Trophoblast cell (in vitro differentiated cells and primary cell): ENCODE measurements around the gene RETREG1.
A peak's percentile ranks its signal among the peaks of the same experiment; 100 is the strongest.
"Not testable (repeated sequence)": the region's sequence is repeated elsewhere in the genome, so short reads cannot be mapped to it uniquely, and the experiment has no call there.

ENCODE experiments used
- DNase-seq, 2 donors: peaks; one replicate each; pipeline ENCODE4 v3.0.0-alpha.2; 2016
- H2AFZ ChIP-seq: 2 replicates; pipeline ENCODE4 v1.6.1; 2013; ENCODE audit warnings: low read length, moderate library complexity, mild to moderate bottlenecking; ENCODE audit not compliant: insufficient read depth, poor library complexity
- H2AK5ac ChIP-seq: 2 replicates; pipeline ENCODE4 v1.6.1; 2013; ENCODE audit warnings: mild to moderate bottlenecking, low read length
- H2BK120ac ChIP-seq: 2 replicates; pipeline ENCODE4 v1.6.1; 2013; ENCODE audit warnings: low read length, mild to moderate bottlenecking, moderate library complexity; ENCODE audit not compliant: insufficient read depth, poor library complexity
- H2BK12ac ChIP-seq: 2 replicates; pipeline ENCODE4 v1.6.1; 2013; ENCODE audit warnings: mild to moderate bottlenecking, low read length, moderate library complexity
- H2BK5ac ChIP-seq: 2 replicates; pipeline ENCODE4 v1.6.1; 2013; ENCODE audit warnings: low read length, low read depth, moderate library complexity, mild to moderate bottlenecking; ENCODE audit not compliant: poor library complexity
- H3K14ac ChIP-seq: 2 replicates; pipeline ENCODE4 v1.6.1; 2013; ENCODE audit warnings: mild to moderate bottlenecking, low read length
- H3K18ac ChIP-seq: 2 replicates; pipeline ENCODE4 v1.6.1; 2013; ENCODE audit warnings: mild to moderate bottlenecking, low read length
- H3K23ac ChIP-seq: 2 replicates; pipeline ENCODE4 v1.6.1; 2013; ENCODE audit warnings: low read length
- H3K27ac ChIP-seq: 2 replicates; pipeline ENCODE4 v1.5.1; 2013; ENCODE audit warnings: low read depth, mild to moderate bottlenecking, inconsistent platforms, low read length, moderate library complexity
- H3K27me3 ChIP-seq: 2 replicates; pipeline ENCODE4 v1.6.1; 2013; ENCODE audit warnings: inconsistent platforms, mild to moderate bottlenecking, low read length, moderate library complexity; ENCODE audit not compliant: insufficient read depth
- H3K36me3 ChIP-seq, 2 experiments: 1 replicate in 1 of 2; 2 replicates in 1 of 2; pipeline ENCODE4 v1.6.1; 2013; ENCODE audit warnings: low read length in 2 of 2, mild to moderate bottlenecking in 2 of 2, moderate library complexity in 1 of 2; ENCODE audit not compliant: insufficient read depth in 2 of 2, control insufficient read depth in 1 of 2
- H3K4ac ChIP-seq: 2 replicates; pipeline ENCODE4 v1.6.1; 2013; ENCODE audit warnings: low read depth, mild to moderate bottlenecking, low read length, moderate library complexity
- H3K4me1 ChIP-seq, 2 experiments: 1 replicate in 1 of 2; 2 replicates in 1 of 2; pipeline ENCODE4 v1.6.1; 2013; ENCODE audit warnings: low read length in 2 of 2, mild to moderate bottlenecking in 2 of 2, moderate library complexity in 1 of 2; ENCODE audit not compliant: insufficient read depth in 2 of 2, control insufficient read depth in 1 of 2
- H3K4me2 ChIP-seq: 2 replicates; pipeline ENCODE4 v1.6.1; 2013; ENCODE audit warnings: inconsistent platforms, mild to moderate bottlenecking, low read length, moderate library complexity
- H3K4me3 ChIP-seq: 2 replicates; pipeline ENCODE4 v1.5.1; 2013; ENCODE audit warnings: mild to moderate bottlenecking, low read depth, low read length, inconsistent platforms
- H3K79me1 ChIP-seq: one replicate; pipeline ENCODE4 v1.6.1; 2013; ENCODE audit warnings: low read length
- H3K79me2 ChIP-seq: 2 replicates; pipeline ENCODE4 v1.6.1; 2013; ENCODE audit warnings: low read length, mild to moderate bottlenecking; ENCODE audit not compliant: control insufficient read depth, insufficient read depth, poor library complexity
- H3K9ac ChIP-seq: 2 replicates; pipeline ENCODE4 v1.6.1; 2013; ENCODE audit warnings: mild to moderate bottlenecking, low read length
- H3K9me3 ChIP-seq: 2 replicates; pipeline ENCODE4 v1.6.1; 2013; ENCODE audit warnings: low read depth, mild to moderate bottlenecking, control low read depth, inconsistent platforms, low read length; ENCODE audit not compliant: insufficient read depth
- H4K12ac ChIP-seq: 2 replicates; pipeline ENCODE4 v1.6.1; 2013; ENCODE audit warnings: low read depth, mild to moderate bottlenecking, low read length, moderate library complexity
- H4K8ac ChIP-seq: 2 replicates; pipeline ENCODE4 v1.6.1; 2013; ENCODE audit warnings: low read depth, mild to moderate bottlenecking, low read length, moderate library complexity
- H4K91ac ChIP-seq: one replicate; pipeline ENCODE4 v1.6.1; 2013; ENCODE audit warnings: low read depth, mild to moderate bottlenecking, low read length, moderate library complexity
- WGBS: extraction: QIAGEN DNeasy Blood & Tissue Kit; methylation state at CpG from one replicate; pipeline ENCODE4 v1.1.7; 2013; ENCODE audit warnings: missing lambda C conversion rate; ENCODE audit not compliant: insufficient read length, insufficient coverage; ENCODE audit errors: extremely low coverage; 5-methylcytosine and 5-hydroxymethylcytosine counted together

Gene RETREG1

DNA sequence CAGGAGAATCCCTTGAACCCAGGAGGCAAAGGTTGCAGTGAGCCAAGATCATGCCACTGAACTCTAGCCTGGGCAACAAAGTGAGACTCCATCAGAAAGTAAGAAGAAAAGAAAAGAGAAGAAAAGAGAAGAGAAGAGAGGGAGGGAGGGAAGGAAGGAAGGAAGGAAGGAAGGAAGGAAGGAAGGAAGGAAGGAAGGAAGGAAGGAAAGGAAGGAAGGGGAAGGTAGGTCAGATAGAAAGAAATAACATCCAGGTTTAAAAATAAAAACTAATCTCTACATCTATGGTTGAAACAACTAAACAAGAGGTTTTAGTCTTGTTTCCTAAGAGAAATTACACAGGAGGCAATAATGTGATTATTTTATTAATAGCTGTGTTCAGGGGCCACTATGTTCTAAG lies 75.2 kb downstream of the RETREG1 start:
- H4K8ac ChIP-seq, H3K36me3 ChIP-seq, H3K27ac ChIP-seq, H3K79me2 ChIP-seq, H3K79me1 ChIP-seq, H3K9me3 ChIP-seq, H3K9ac ChIP-seq, H3K14ac ChIP-seq, H3K23ac ChIP-seq, H3K4me3 ChIP-seq, H4K91ac ChIP-seq, H3K4ac ChIP-seq, H2AFZ ChIP-seq, H3K18ac ChIP-seq, H4K12ac ChIP-seq, H3K4me1 ChIP-seq, H2BK12ac ChIP-seq, H3K4me2 ChIP-seq, DNase-seq, H3K27me3 ChIP-seq, H2AK5ac ChIP-seq, H2BK120ac ChIP-seq, H2BK5ac ChIP-seq: not testable (repeated sequence)

DNA sequence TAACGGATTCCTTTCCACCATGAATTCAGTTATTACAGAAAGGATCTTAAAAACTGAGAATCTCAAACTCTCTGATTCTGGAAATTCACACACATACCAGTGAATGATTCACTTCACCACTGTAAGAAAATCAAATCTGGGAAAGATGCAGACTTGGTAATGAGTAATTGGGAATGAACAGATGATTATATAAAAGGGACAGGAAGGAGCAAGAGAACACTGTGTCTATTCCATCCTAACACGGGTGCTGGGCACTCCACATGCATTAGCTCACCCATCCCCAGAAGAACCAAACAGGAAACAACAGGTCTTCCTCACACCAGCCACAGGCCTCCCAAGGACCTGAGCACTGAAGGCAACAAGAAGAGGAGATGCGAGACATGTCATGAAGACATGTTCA lies 76.4 kb downstream of the RETREG1 start:
- no peak overlapping the region for H3K14ac ChIP-seq
- H3K79me1 ChIP-seq, result no peaks in the 10 kb centered on the region
- no peak overlapping the region for H2BK120ac ChIP-seq
- no peak overlapping the region for H3K23ac ChIP-seq
- H2BK5ac ChIP-seq, result no peak overlapping the region
- no peak overlapping the region for H3K4ac ChIP-seq
- no peak overlapping the region for H3K4me3 ChIP-seq
- H3K4me1 ChIP-seq, result peaks cover 0 to 2% of the 10 kb centered on the region in 2 experiments
- no peaks in the 10 kb centered on the region for H3K36me3 ChIP-seq
- H2BK12ac ChIP-seq, result no peak overlapping the region
- DNase-seq, result no peak
- peaks cover 4% of the 10 kb centered on the region for H3K9me3 ChIP-seq
- no peak overlapping the region for H4K91ac ChIP-seq
- no peak overlapping the region for H3K18ac ChIP-seq
- H3K27ac ChIP-seq, result no peak overlapping the region
- no CpG with 5 or more reads among the region's 3 CpGs for WGBS
- H2AK5ac ChIP-seq, result no peak overlapping the region
- H4K12ac ChIP-seq, result no peak overlapping the region
- peaks cover 2% of the 10 kb centered on the region for H3K27me3 ChIP-seq
- H3K4me2 ChIP-seq, result no peak overlapping the region
- no peak overlapping the region for H2AFZ ChIP-seq
- H4K8ac ChIP-seq, result no peak overlapping the region
- H3K9ac ChIP-seq, result no peak overlapping the region
- H3K79me2 ChIP-seq, result no peaks in the 10 kb centered on the region

DNA sequence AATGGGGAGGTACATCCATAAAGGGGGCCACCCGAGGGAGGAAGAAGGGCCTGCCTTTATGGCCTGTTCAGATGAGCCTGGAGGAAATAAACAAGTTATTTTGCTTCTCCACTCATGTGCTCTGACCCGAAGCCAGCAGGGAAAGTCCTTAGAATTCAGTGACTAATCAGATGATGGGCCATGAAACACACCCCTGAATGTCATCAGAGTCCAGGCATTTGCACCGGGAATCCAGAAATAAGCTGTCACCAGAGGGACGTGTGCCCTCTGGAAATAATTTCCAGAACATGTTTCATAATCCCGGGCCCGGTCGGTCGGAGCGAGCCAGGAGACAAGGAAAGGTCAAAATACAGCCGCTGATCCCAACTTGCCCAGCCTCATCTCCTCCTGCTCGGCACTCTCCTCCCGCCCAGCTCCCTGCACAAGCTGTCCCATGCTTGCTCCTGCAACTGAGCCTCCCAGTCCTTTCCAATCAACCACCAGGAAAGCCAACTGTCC lies 77.6 kb downstream of the RETREG1 start:
- peak; percentile 88 to 89 for DNase-seq
- Histone ChIP-seq H3K79me2 (no peaks in the 10 kb centered on the region), H2AFZ (no peak overlapping the region), H3K4me1 (peaks cover 0 to 2% of the 10 kb centered on the region in 2 experiments), H3K79me1 (no peaks in the 10 kb centered on the region), H3K9me3 (peaks cover 4% of the 10 kb centered on the region), H4K8ac (no peak overlapping the region), H3K23ac (no peak overlapping the region), H3K4me2 (no peak overlapping the region), H2BK5ac (no peak overlapping the region), H4K12ac (no peak overlapping the region), H3K18ac (no peak overlapping the region), H3K27ac (no peak overlapping the region), H3K36me3 (no peaks in the 10 kb centered on the region), H3K9ac (no peak overlapping the region), H3K4ac (no peak overlapping the region), H4K91ac (no peak overlapping the region), H3K14ac (no peak overlapping the region), H2AK5ac (no peak overlapping the region), H2BK12ac (no peak overlapping the region), H3K4me3 (no peak overlapping the region), H2BK120ac (no peak overlapping the region), H3K27me3 (peaks cover 2% of the 10 kb centered on the region)
- no CpG with 5 or more reads among the region's 12 CpGs for WGBS

DNA sequence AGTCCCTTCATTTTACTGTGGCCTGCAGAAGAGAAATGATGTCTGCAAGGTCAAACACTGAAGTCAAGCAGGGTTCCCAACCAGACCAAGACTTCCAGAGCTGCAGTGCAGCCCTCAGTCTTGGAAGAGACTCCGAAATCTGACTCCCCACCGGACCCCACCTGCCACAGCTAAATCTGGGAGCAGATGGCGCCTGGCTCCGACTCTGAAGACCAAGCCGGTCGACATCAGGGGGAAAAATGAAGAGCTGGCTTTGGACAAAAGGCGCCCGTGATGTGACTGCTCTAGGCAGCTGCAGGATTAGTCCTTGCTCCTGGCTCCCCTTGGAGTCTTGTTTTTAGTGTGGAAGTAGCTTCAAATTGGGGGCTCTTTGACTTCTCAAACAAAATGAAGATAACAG lies 78.8 kb downstream of the RETREG1 start:
- Histone ChIP-seq H3K9me3 (peaks cover 4% of the 10 kb centered on the region), H4K8ac (no peak overlapping the region), H3K4ac (no peak overlapping the region), H2BK5ac (no peak overlapping the region), H3K18ac (no peak overlapping the region), H3K36me3 (no peaks in the 10 kb centered on the region), H3K14ac (no peak overlapping the region), H3K4me2 (no peak overlapping the region), H3K23ac (no peak overlapping the region), H3K27me3 (peaks cover 2% of the 10 kb centered on the region), H3K4me3 (no peak overlapping the region), H4K12ac (no peak overlapping the region), H3K79me1 (no peaks in the 10 kb centered on the region), H3K79me2 (no peaks in the 10 kb centered on the region), H2AFZ (no peak overlapping the region), H3K27ac (no peak overlapping the region), H2BK12ac (no peak overlapping the region), H2BK120ac (no peak overlapping the region), H2AK5ac (no peak overlapping the region), H4K91ac (no peak overlapping the region), H3K4me1 (peaks cover 0 to 2% of the 10 kb centered on the region in 2 experiments), H3K9ac (no peak overlapping the region)
- DNase-seq, result no peak
- no CpG with 5 or more reads among the region's 8 CpGs for WGBS
